GM12872 (cell line): ENCODE results near the gene IL32.

Source experiments
- CTCF ChIP-seq: IDR thresholded peaks from 3 replicates; pipeline ENCODE4 v1.5.1; 2011; ENCODE audit warnings: low read depth, mild to moderate bottlenecking, low read length, moderate library complexity; ENCODE audit not compliant: insufficient read depth

Gene IL32

DNA sequence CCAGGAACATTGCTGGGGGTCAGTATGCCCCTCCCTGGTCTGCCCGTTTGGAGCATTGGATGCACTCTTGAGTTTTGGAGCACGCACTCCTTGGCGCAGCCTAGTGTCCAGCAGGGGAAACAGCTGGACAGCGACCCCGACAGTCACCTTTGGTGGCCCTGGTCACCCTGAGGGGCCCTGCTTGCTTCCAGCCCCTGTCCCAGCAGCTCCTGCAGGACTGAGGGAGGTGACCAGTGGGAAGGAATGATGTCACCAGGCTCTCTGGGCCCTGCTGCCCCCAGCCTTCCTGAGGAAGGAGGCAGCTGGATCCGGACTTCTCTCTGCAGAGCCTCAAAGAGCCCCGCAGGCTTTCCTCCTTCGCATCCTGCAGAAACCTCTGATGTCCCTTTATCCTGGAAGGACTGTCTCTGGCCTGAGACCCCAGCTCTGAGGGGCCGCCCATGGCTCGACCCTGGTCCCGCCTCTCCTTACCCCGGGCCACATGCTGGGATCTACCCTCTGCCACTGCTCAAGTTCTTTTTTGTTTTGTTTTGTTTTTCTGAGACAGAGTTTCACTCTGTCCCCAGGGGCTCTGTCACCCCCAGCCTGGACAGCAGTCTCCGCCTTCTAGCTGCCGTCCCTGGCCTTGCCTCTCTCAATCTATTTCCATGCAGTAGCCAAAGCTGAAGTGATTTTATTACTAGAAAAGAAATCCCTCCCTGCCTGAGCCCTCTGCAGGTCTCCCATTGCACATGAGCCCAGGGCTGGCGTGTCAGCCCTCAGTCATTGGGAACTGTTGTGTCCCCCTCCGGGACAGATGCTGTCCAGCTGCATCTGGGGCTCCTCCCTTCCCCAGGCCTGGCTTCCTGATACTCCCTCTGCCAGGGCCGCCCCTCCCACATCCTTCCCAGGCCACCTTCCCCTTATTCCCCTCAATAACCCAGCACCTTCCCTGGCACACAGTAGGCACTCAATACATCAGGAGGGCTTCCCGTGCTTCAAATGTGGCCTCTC lies 22.1 kb downstream of the IL32 start:
- TF ChIP-seq CTCF, result 0 out of 3 replicates have a peak, but pooled peaks have one; percentile 32

DNA sequence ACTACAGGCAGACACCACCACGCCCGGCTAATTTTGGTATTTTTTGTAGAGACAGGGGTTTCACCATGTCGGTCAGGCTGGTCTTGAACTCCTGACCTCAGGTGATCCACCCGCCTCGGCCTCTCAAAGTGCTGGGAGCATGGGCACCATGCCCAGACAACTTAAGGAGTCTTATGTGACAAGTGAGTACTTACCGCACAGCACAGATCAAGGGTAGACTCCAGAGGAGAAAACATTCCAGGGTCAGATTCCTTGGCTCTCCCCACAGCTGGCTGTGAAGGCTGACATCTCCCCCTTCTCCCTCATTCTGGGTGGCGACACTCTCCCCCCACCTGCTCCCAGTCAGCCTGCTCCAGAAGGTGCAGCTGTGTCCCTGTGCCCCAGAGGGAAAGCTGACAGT lies 23.0 kb downstream of the IL32 start:
- no peak for TF ChIP-seq CTCF

DNA sequence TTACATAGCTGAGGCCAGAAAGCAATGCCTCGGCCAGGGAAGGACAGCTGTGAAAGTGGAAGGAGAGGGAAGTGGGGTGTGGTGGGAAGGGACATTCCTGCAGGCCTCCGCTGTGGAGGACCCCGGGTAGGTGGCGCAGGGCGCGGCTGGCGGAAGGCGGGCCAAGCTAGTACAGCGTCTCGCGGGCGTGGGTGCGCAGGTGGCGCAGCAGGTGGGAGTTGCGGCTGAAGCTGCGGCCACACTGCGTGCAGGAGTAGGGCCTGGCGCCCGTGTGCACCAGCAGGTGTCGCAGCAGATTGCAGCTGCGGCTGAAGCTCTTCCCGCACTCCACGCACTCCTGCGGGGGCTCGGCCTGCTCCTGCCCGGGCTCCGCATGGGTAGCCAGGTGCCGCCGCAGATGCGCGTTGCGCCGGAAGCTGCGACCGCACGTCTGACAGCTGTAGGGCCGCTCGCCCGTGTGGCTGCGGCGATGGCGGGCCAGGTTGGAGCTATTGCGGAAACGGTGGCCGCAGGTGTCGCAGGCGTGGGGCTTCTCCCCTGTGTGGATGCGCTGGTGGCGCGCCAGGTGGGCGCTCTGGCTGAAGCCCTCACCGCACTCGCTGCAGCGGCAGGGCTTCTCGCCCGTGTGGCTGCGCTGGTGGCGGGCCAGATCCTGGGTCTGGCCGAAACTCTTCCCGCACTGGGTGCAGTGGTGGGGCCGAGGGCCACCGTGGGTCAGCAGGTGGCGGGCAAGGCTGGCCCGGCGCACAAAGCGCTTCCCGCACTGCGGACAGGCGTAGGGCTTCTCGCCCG lies 23.7 kb downstream of the IL32 start:
- TF ChIP-seq CTCF, result no peak

DNA sequence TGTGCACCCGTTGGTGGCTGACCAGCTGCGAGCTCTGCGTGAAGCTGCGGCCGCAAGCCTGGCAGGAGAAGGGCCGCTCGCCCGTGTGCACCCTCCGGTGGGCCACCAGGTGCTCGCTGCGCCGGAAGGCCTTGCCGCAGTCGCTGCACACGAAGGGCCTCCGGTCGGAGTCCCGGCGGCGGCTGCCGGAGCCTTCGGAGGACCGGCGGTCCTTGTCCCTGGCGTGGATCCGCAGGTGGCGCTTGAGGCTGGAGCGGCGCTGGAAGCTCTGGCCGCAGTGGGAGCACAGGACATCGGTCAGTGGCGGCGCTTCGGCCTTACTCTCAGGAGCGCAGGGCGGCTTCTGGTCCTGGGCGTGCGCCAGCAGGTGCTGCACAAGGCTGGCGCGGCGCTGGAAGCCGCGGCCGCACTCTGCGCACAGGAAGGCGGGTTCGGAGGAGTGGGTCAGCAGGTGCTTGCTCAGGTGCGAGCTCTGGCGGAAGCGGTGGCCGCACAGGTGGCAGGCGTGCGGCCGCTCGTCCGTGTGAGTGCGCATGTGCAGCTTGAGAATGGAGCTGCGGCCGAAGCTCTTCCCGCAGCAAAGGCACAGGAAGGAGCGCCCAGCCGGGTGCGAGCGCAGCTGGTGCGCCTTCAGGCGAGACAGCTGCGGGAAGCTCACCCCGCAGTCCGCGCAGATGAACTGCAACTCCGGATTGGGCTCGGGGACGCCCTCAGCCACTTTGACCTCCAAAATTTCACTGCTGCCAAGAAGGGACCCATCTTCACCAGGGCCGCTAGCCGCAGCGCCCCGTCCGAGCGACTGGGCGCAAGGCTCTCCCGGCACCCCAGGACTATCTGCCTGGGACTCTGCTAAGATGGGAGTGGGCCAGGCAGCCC lies 24.5 kb downstream of the IL32 start:
- no peak for TF ChIP-seq CTCF

DNA sequence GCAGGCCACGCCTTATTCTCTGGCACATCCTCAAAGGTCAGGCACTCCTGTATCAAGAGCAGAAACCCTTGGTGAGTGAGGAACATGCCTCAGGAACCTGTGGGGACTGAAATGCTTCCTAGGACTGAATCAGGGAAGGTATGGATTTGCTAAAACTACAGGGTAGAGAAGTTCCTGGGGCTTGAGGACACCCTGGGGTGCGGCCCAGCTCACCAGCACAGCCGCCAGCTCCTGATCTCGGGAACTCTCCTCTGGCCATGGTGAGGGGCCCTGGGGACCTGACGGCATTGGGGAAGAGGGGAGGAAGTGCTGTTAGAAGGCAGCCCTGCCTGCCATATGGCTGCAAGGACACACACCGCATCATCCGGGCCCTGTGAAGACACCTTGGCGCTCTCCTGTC lies 26.1 kb downstream of the IL32 start:
- no peak for TF ChIP-seq CTCF

DNA sequence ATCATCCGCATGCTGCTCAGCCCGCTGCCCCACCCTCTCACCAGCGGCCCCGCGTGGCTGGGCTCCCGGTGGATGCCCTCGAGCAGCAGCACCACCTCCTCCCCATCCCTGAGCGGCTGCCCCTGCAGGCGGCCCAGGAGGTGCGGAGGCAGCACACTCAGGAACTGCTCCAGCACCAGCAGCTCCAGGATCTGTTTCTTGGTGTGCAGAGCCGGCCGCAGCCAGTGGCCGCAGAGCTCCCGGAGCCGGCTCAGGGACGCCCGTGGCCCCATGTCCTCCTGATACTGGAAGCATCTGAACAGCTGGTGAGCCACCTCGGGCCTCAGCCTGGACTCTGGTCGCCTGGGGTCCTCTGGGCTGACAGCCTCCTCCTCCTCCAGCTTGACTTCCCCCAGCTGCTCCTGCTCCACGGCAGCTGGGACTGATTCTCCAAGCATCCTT lies 27.1 kb downstream of the IL32 start:
- TF ChIP-seq CTCF, result no peak
